Mesendoderm (in vitro differentiated cells): ENCODE results near the gene SLC44A3.

Experiments used
- DNase-seq: peaks from one replicate; pipeline ENCODE4 v3.0.0; 2013
- H2AK5ac ChIP-seq: 2 replicates; pipeline ENCODE4 v1.6.1; 2013; ENCODE audit warnings: low read length, inconsistent platforms
- H2BK120ac ChIP-seq: 2 replicates; pipeline ENCODE4 v1.6.1; 2013; ENCODE audit warnings: low read depth, mild to moderate bottlenecking, low read length, moderate library complexity, mixed read lengths
- H2BK15ac ChIP-seq: replicated peaks from 2 replicates; pipeline ENCODE4 v1.6.1; 2013; ENCODE audit warnings: low read depth, mild to moderate bottlenecking, moderate library complexity
- H2BK5ac ChIP-seq: 2 replicates; pipeline ENCODE4 v1.6.1; 2013; ENCODE audit warnings: low read length, inconsistent platforms
- H3K18ac ChIP-seq: 2 replicates; pipeline ENCODE4 v1.6.1; 2013; ENCODE audit warnings: mild to moderate bottlenecking, low read length, mixed read lengths
- H3K23ac ChIP-seq: one replicate; pipeline ENCODE4 v1.6.1; 2013; ENCODE audit warnings: low read length
- H3K27ac ChIP-seq: 2 replicates; pipeline ENCODE4 v1.5.1; 2013; ENCODE audit warnings: low read depth, mild to moderate bottlenecking, inconsistent platforms, low read length, moderate library complexity
- H3K27me3 ChIP-seq: 2 replicates; pipeline ENCODE4 v1.6.1; 2013; ENCODE audit warnings: low read length, control low read depth, mild to moderate bottlenecking, inconsistent platforms; ENCODE audit not compliant: insufficient read depth, poor library complexity
- H3K36me3 ChIP-seq: 2 replicates; pipeline ENCODE4 v1.6.1; 2013; ENCODE audit warnings: low read length, inconsistent platforms; ENCODE audit not compliant: control insufficient read depth, insufficient read depth
- H3K4ac ChIP-seq: one replicate; pipeline ENCODE4 v1.6.1; 2013; ENCODE audit warnings: low read depth, mild to moderate bottlenecking, low read length, moderate library complexity
- H3K4me1 ChIP-seq: 2 replicates; pipeline ENCODE4 v1.6.1; 2013; ENCODE audit warnings: low read depth, low read length, inconsistent platforms; ENCODE audit not compliant: control insufficient read depth
- H3K4me2 ChIP-seq: 2 replicates; pipeline ENCODE4 v1.6.1; 2013; ENCODE audit warnings: low read length
- H3K4me3 ChIP-seq: 2 replicates; pipeline ENCODE4 v1.5.1; 2013; ENCODE audit warnings: mild to moderate bottlenecking, low read length
- H3K56ac ChIP-seq: one replicate; pipeline ENCODE4 v1.6.1; 2013; ENCODE audit warnings: low read length
- H3K79me1 ChIP-seq: 2 replicates; pipeline ENCODE4 v1.6.1; 2013; ENCODE audit warnings: low read length, inconsistent platforms
- H3K79me2 ChIP-seq: 2 replicates; pipeline ENCODE4 v1.6.1; 2013; ENCODE audit warnings: mild to moderate bottlenecking, low read length; ENCODE audit not compliant: control insufficient read depth, insufficient read depth
- H3K9ac ChIP-seq: 2 replicates; pipeline ENCODE4 v1.6.1; 2013; ENCODE audit warnings: low read length, inconsistent platforms
- H4K5ac ChIP-seq: one replicate; pipeline ENCODE4 v1.6.1; 2013; ENCODE audit warnings: low read length
- H4K8ac ChIP-seq: one replicate; pipeline ENCODE4 v1.6.1; 2013; ENCODE audit warnings: low read depth, mild to moderate bottlenecking, control low read depth, low read length, moderate library complexity
- WGBS: extraction: QIAGEN DNeasy Blood & Tissue Kit; methylation state at CpG from one replicate; pipeline ENCODE4 v1.1.7; 2013; ENCODE audit warnings: low lambda C conversion rate, missing lambda C conversion rate; ENCODE audit not compliant: insufficient coverage; ENCODE audit errors: extremely low coverage; 5-methylcytosine and 5-hydroxymethylcytosine counted together

SLC44A3 gene

DNA sequence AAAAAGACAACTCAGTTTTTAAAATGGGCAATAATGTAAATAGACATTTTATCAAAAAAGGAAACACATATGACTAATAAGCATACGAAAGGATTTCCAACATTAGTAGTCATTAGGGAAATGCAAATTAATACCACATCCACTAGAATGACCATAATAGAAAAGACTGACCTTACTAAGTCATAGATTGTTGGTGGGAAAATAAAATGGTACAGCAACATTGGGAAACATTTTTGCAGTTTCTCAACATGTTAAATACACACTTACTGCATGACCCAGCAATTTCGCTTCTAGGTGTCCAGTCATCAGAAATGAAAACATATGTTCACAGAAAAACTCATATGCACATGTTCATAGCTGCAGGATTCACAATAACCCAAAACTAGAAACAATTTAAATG is 29.9 kb upstream of the SLC44A3 start:
- WGBS: no CpG with 5 or more reads among the region's 2 CpGs
- H3K27me3 ChIP-seq: no peaks in the 10 kb centered on the region
- no peak for DNase-seq
- H3K4me2 ChIP-seq: no peak overlapping the region
- H2AK5ac ChIP-seq: no peak overlapping the region
- H3K4me1 ChIP-seq: no peaks in the 10 kb centered on the region
- no peak overlapping the region for H3K18ac ChIP-seq
- H3K4ac ChIP-seq: no peak overlapping the region
- no peak overlapping the region for H3K27ac ChIP-seq
- H3K9ac ChIP-seq: no peak overlapping the region
- H2BK120ac ChIP-seq: no peak overlapping the region
- no peak overlapping the region for H3K23ac ChIP-seq
- no peaks in the 10 kb centered on the region for H3K79me1 ChIP-seq
- H3K36me3 ChIP-seq: no peaks in the 10 kb centered on the region
- no peak overlapping the region for H4K8ac ChIP-seq
- no peaks in the 10 kb centered on the region for H3K79me2 ChIP-seq
- H2BK15ac ChIP-seq: no peak overlapping the region
- H4K5ac ChIP-seq: no peak overlapping the region
- H2BK5ac ChIP-seq: no peak overlapping the region
- H3K4me3 ChIP-seq: no peak overlapping the region
- H3K56ac ChIP-seq: no peak overlapping the region

DNA sequence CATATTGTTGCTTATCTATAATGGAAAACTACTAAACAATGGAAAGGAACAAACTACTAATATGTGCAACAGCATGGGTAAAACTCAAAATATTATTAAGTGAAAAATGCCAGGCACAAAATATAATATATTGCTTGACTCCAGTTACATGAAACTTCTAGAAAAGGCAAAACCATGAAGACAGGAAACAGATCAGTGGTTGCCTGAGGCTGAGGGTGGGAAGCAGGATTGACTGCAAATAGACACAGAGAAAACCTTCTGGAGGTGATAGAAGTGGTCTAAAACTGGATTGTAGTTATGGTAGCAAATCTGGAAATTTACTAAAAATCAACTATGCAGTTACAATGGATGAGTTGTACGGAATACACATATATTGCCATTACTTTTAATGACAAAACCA is 29.5 kb upstream of the SLC44A3 start:
- no peak overlapping the region for H2BK5ac ChIP-seq
- no peak for DNase-seq
- no peak overlapping the region for H4K5ac ChIP-seq
- no peak overlapping the region for H3K18ac ChIP-seq
- no peak overlapping the region for H2BK120ac ChIP-seq
- no peak overlapping the region for H3K4me2 ChIP-seq
- H4K8ac ChIP-seq: no peak overlapping the region
- H3K9ac ChIP-seq: no peak overlapping the region
- no peak overlapping the region for H3K4me3 ChIP-seq
- no peak overlapping the region for H3K56ac ChIP-seq
- no peaks in the 10 kb centered on the region for H3K27me3 ChIP-seq
- H3K23ac ChIP-seq: no peak overlapping the region
- H3K79me1 ChIP-seq: no peaks in the 10 kb centered on the region
- H3K36me3 ChIP-seq: no peaks in the 10 kb centered on the region
- no peaks in the 10 kb centered on the region for H3K79me2 ChIP-seq
- H2BK15ac ChIP-seq: no peak overlapping the region
- H3K4ac ChIP-seq: no peak overlapping the region
- H3K4me1 ChIP-seq: no peaks in the 10 kb centered on the region
- H2AK5ac ChIP-seq: no peak overlapping the region
- no CpG with 5 or more reads among the region's 1 CpG for WGBS
- H3K27ac ChIP-seq: no peak overlapping the region

DNA sequence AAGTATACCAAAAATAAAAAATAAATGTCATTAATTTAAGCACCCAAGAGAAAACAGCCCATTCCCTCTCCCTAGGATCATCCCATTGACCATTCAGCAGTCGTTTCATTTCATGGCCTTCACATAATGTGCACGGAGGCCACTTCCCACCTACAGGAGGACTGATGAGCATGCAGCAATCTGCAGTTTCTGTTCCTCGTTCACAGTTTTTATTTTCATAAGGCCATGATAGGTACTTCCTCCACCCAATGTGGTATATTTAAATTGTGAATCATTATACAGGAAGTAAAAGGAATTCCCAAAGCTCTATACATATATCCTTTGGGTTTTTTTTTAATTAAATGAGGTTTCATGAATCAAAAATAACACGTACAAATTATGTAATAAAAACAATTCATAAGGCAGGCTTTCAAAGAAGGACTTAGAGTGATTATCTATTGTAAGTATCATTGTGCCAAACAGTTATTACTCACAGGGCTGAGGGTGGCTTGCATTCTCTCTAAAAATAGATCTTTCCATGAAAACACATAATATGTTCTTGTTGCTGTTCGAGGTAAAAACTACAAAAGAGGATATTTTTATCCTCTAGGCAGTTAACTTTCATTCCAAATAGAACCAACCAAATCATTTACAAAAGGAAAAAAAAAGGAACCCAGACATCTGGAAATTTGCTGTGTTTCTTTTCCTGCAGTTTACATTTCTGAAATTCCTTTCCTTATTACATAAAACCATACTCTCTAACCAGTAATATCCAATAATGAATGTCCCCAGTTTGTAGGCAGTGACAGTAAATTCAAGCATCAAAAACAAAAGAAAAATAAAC is 27.5 kb upstream of the SLC44A3 start:
- Histone ChIP-seq H2BK15ac (no peak overlapping the region), H3K4me2 (no peak overlapping the region), H3K56ac (no peak overlapping the region), H3K23ac (no peak overlapping the region), H3K79me2 (no peaks in the 10 kb centered on the region), H2AK5ac (no peak overlapping the region), H3K18ac (no peak overlapping the region), H3K4me1 (no peaks in the 10 kb centered on the region), H2BK120ac (no peak overlapping the region), H3K4ac (no peak overlapping the region), H3K27ac (no peak overlapping the region), H3K79me1 (no peaks in the 10 kb centered on the region), H3K36me3 (no peaks in the 10 kb centered on the region), H3K4me3 (no peak overlapping the region), H2BK5ac (no peak overlapping the region), H4K5ac (no peak overlapping the region), H3K9ac (no peak overlapping the region), H4K8ac (no peak overlapping the region), H3K27me3 (no peaks in the 10 kb centered on the region)
- no CpG with 5 or more reads among the region's 5 CpGs for WGBS
- DNase-seq: no peak

DNA sequence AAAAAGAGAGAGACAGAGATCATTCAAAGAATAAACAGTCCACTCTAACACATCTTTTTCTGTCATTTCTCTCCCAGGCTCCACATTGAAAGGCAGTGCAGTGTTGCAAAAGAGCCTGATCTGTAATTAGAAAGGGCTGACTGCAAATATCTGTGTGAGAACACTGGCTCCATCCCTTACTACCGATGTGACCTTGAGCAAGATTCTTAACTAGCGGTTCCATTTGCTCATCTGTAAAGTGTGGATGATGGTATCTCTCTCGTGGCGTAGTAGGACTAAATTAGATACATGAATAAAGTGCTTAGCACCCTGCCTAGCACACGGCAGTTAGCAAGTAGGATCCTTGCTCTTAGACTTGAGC is 26.9 kb upstream of the SLC44A3 start:
- H3K4me1 ChIP-seq: no peaks in the 10 kb centered on the region
- H3K4ac ChIP-seq: no peak overlapping the region
- no peaks in the 10 kb centered on the region for H3K79me2 ChIP-seq
- H4K5ac ChIP-seq: no peak overlapping the region
- H3K18ac ChIP-seq: no peak overlapping the region
- no peaks in the 10 kb centered on the region for H3K79me1 ChIP-seq
- H3K27ac ChIP-seq: no peak overlapping the region
- no peak overlapping the region for H2BK15ac ChIP-seq
- H2AK5ac ChIP-seq: no peak overlapping the region
- WGBS: no CpG with 5 or more reads among the region's 5 CpGs
- no peak overlapping the region for H3K23ac ChIP-seq
- no peaks in the 10 kb centered on the region for H3K36me3 ChIP-seq
- H3K4me3 ChIP-seq: no peak overlapping the region
- H3K4me2 ChIP-seq: no peak overlapping the region
- no peak overlapping the region for H2BK120ac ChIP-seq
- no peak overlapping the region for H3K9ac ChIP-seq
- H3K27me3 ChIP-seq: no peaks in the 10 kb centered on the region
- H3K56ac ChIP-seq: no peak overlapping the region
- no peak overlapping the region for H4K8ac ChIP-seq
- no peak overlapping the region for H2BK5ac ChIP-seq
- no peak for DNase-seq

DNA sequence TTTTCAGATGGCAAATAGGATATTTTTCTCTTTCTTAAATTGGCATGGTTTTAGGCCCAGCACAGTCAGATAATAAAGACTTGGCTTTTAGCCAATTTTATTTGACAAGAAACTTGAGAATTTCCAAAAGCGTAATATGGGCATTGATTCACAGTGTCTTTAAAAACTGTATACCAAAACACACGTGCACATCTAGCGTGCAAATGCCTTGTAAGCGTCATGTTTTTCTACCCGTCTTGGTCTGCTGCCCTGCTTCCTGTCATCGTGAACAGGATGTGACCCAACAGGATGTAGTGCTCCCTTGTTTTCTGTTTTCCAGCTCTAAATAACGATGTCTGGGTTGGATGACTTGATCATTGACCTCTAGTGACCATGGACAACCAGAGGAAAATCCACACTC is 24.7 kb upstream of the SLC44A3 start:
- no peaks in the 10 kb centered on the region for H3K4me1 ChIP-seq
- H3K79me2 ChIP-seq: no peaks in the 10 kb centered on the region
- H3K4me3 ChIP-seq: no peak overlapping the region
- H4K8ac ChIP-seq: no peak overlapping the region
- no peak overlapping the region for H3K27ac ChIP-seq
- H3K4me2 ChIP-seq: no peak overlapping the region
- no peak overlapping the region for H3K56ac ChIP-seq
- H3K23ac ChIP-seq: no peak overlapping the region
- no peaks in the 10 kb centered on the region for H3K36me3 ChIP-seq
- no peak for DNase-seq
- H4K5ac ChIP-seq: no peak overlapping the region
- H3K18ac ChIP-seq: no peak overlapping the region
- no CpG with 5 or more reads among the region's 7 CpGs for WGBS
- H2BK15ac ChIP-seq: no peak overlapping the region
- no peak overlapping the region for H2BK5ac ChIP-seq
- H2AK5ac ChIP-seq: no peak overlapping the region
- H2BK120ac ChIP-seq: no peak overlapping the region
- H3K9ac ChIP-seq: no peak overlapping the region
- H3K79me1 ChIP-seq: no peaks in the 10 kb centered on the region
- H3K27me3 ChIP-seq: no peaks in the 10 kb centered on the region
- H3K4ac ChIP-seq: no peak overlapping the region

DNA sequence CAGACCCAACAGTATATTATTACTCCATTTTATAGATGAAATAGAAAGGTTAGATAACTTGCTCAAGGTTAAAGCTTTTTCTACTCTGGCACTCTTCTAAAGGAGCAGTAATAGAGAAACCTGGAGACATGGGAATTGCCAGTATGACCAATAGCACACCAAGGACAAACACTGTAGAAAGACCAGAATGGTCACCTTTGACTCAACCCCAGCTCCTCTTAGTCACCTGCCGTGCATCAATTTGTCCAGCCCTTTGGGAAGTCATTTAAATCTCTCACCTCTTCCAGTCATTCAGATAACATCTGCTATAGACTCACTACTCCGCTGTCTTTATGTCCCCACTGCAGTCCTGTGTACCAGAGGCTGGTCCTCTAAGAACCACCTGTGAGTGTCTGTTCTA is 23.9 kb upstream of the SLC44A3 start:
- Histone ChIP-seq H2BK5ac (no peak overlapping the region), H3K4ac (no peak overlapping the region), H3K56ac (no peak overlapping the region), H4K8ac (no peak overlapping the region), H3K27me3 (no peaks in the 10 kb centered on the region), H3K79me2 (no peaks in the 10 kb centered on the region), H3K4me1 (no peaks in the 10 kb centered on the region), H3K27ac (no peak overlapping the region), H3K18ac (no peak overlapping the region), H3K79me1 (no peaks in the 10 kb centered on the region), H2BK15ac (no peak overlapping the region), H2BK120ac (no peak overlapping the region), H3K23ac (no peak overlapping the region), H3K4me2 (no peak overlapping the region), H3K9ac (no peak overlapping the region), H4K5ac (no peak overlapping the region), H3K36me3 (no peaks in the 10 kb centered on the region), H3K4me3 (no peak overlapping the region), H2AK5ac (no peak overlapping the region)
- no peak for DNase-seq
- WGBS: no CpG with 5 or more reads among the region's 2 CpGs
